Smooth muscle cell (in vitro differentiated cells): Measurements from ENCODE around the gene PCBD1. TPM values are rescaled to one million over a fixed set of nuclear protein-coding genes. Genes with fewer than 3 reads are reported as not detected.

ENCODE experiments used
- DNase-seq: peaks from one replicate; lab custom pipeline; 2025; ENCODE audit not compliant: unreplicated experiment; lab: John Stamatoyannopoulos, UW
- H2AFZ ChIP-seq: fragments of 200-600 bp; sonication (generic); 2 replicates; pipeline ENCODE4 v1.6.0; 2016; ENCODE audit warnings: antibody characterized with exemption, low read depth, mild to moderate bottlenecking
- H3F3A ChIP-seq: fragments of 200-600 bp; sonication (generic); 2 replicates; pipeline ENCODE4 v1.6.0; 2017; ENCODE audit warnings: antibody characterized with exemption, low read depth
- H3K27ac ChIP-seq: fragments of 200-600 bp; sonication (generic); 2 replicates; pipeline ENCODE4 v1.5.1; 2016; ENCODE audit warnings: low read depth, mild to moderate bottlenecking
- H3K27me3 ChIP-seq: fragments of 200-600 bp; sonication (generic); 2 replicates; pipeline ENCODE4 v1.6.1; 2016; ENCODE audit warnings: low read depth, mild to moderate bottlenecking
- H3K36me3 ChIP-seq: fragments of 200-600 bp; sonication (generic); 2 replicates; pipeline ENCODE4 v1.5.1; 2016; ENCODE audit warnings: low read depth
- H3K4me1 ChIP-seq: fragments of 200-600 bp; sonication (generic); 2 replicates; pipeline ENCODE4 v1.5.1; 2016; ENCODE audit warnings: low read depth
- H3K4me2 ChIP-seq: fragments of 200-600 bp; sonication (generic); 2 replicates; pipeline ENCODE4 v1.6.0; 2016; ENCODE audit warnings: mild to moderate bottlenecking
- H3K4me3 ChIP-seq: fragments of 200-600 bp; sonication (generic); 2 replicates; pipeline ENCODE4 v1.5.1; 2016; ENCODE audit warnings: mild to moderate bottlenecking
- H3K79me2 ChIP-seq: fragments of 200-600 bp; sonication (generic); 2 replicates; pipeline ENCODE4 v1.6.0; 2016; ENCODE audit warnings: low read depth, mild to moderate bottlenecking
- H3K9ac ChIP-seq: fragments of 200-600 bp; sonication (generic); 2 replicates; pipeline ENCODE4 v1.6.0; 2016; ENCODE audit warnings: low read depth
- H3K9me3 ChIP-seq: fragments of 200-600 bp; sonication (generic); replicated peaks from 2 replicates; pipeline ENCODE4 v1.5.1; 2016; ENCODE audit warnings: low read depth
- H4K20me1 ChIP-seq: fragments of 200-600 bp; sonication (generic); 2 replicates; pipeline ENCODE4 v1.6.0; 2016; ENCODE audit warnings: low read depth
- WGBS: methylation state at CpG from one replicate; pipeline ENCODE4 v1.1.7; 2016; ENCODE audit warnings: low lambda C conversion rate; 5-methylcytosine and 5-hydroxymethylcytosine counted together
- polyA plus RNA-seq: library from polyadenylated mRNA; unstranded; fragments of >200 nt; fragmentation: Nextera tagmentation; extraction: Ambion mirVana; gene quantifications from 2 replicates; pipeline ENCODE4 v1.2.1, GENCODE V29; 2016
- total RNA-seq: library from RNA; depleted of rRNA; stranded (reverse); fragments of >200 nt; gene quantifications from 2 replicates; pipeline ENCODE4 v1.2.3, GENCODE V29; 2014
- TF ChIP-seq, protein P1 (sequence below): fragments of 200-600 bp; sonication (generic); IDR thresholded peaks from 2 replicates; pipeline ENCODE4 v1.5.1; 2017; ENCODE audit warnings: borderline replicate concordance, mild to moderate bottlenecking, antibody characterized with exemption; ENCODE audit not compliant: insufficient read depth, poor library complexity, severe bottlenecking

The PCBD1 gene
- total and polyA plus RNA-seq, 2 experiments from 2014 or later, result 34.7 TPM

DNA sequence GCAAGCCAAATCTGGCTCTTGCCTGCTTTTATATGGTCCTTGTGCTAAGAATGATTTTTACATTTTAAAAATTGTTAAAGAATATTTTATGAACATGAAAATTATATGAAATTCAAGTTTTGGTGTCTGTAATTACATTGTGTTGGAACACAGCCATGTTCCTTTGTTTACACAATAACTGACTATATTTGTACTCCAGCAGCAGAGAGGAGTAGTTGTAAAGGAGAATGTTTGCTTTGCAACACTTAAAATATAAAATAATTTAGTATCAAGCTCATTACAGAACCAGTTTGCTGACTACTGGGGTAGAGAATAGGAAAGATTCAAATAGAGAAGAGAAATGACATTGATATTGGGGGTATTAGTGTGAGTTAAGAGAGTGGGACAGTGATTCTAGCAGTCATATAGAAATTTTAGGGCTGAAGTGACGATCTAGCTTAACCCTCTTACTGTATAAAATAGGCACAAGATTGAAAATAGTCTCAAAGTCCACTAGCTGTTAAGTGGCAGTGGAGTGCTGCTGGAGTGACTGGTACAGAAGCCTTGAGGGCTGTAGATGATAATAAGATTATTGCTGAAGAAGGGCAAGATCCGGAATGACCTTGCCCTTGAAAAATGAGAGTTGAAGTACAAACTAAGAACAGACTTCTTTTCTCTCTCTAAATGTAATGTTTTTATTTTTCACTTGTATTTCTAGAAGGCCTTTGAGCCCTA lies 44.4 kb downstream of the PCBD1 start:
- H3K9me3 ChIP-seq, result no peaks in the 10 kb centered on the region
- H3K27ac ChIP-seq, result peak overlapping the region; percentile 74
- H4K20me1 ChIP-seq, result no peaks in the 10 kb centered on the region
- 93% methylated on average over 2 of the region's 2 CpGs for WGBS
- no peak overlapping the region for H3K9ac ChIP-seq
- no peak overlapping the region for H2AFZ ChIP-seq
- peaks cover 25% of the 10 kb centered on the region for H3F3A ChIP-seq
- H3K79me2 ChIP-seq, result peaks cover 63% of the 10 kb centered on the region
- TF ChIP-seq, protein P1, sequence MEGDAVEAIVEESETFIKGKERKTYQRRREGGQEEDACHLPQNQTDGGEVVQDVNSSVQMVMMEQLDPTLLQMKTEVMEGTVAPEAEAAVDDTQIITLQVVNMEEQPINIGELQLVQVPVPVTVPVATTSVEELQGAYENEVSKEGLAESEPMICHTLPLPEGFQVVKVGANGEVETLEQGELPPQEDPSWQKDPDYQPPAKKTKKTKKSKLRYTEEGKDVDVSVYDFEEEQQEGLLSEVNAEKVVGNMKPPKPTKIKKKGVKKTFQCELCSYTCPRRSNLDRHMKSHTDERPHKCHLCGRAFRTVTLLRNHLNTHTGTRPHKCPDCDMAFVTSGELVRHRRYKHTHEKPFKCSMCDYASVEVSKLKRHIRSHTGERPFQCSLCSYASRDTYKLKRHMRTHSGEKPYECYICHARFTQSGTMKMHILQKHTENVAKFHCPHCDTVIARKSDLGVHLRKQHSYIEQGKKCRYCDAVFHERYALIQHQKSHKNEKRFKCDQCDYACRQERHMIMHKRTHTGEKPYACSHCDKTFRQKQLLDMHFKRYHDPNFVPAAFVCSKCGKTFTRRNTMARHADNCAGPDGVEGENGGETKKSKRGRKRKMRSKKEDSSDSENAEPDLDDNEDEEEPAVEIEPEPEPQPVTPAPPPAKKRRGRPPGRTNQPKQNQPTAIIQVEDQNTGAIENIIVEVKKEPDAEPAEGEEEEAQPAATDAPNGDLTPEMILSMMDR, result no peak
- H3K36me3 ChIP-seq, result no peaks in the 10 kb centered on the region
- no peak for DNase-seq
- peaks cover 11% of the 10 kb centered on the region for H3K4me1 ChIP-seq
- H3K27me3 ChIP-seq, result no peaks in the 10 kb centered on the region
- H3K4me2 ChIP-seq, result no peak overlapping the region
- H3K4me3 ChIP-seq, result no peak overlapping the region

DNA sequence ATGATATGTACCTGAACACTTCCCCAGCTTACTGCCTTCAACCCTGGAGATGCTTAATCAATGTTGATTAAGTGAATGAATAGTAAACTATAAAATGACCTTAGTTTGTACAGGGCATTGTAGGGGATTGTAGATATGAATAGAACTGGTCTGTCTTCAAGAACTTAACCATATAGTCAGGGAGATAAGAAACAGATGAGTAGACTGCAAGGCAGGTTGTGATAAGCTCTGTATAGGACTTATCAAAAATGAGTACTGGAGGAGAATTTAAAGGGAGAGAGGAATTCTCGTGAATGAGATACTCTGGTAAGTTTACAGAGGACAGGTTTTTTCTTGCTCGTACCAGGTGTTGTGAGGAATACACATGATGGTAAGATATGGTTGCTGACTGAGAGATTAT lies 45.0 kb downstream of the PCBD1 start:
- no peaks in the 10 kb centered on the region for H3K36me3 ChIP-seq
- no peak overlapping the region for H3K9ac ChIP-seq
- no peaks in the 10 kb centered on the region for H4K20me1 ChIP-seq
- no peaks in the 10 kb centered on the region for H3K9me3 ChIP-seq
- no peak overlapping the region for H3K4me3 ChIP-seq
- 65% methylated on average over 2 of the region's 2 CpGs for WGBS
- H3K27ac ChIP-seq, result peak overlapping the region; percentile 74
- DNase-seq, result no peak
- peaks cover 69% of the 10 kb centered on the region for H3K79me2 ChIP-seq
- H2AFZ ChIP-seq, result no peak overlapping the region
- H3F3A ChIP-seq, result peaks cover 25% of the 10 kb centered on the region
- H3K27me3 ChIP-seq, result no peaks in the 10 kb centered on the region
- no peak overlapping the region for H3K4me2 ChIP-seq
- TF ChIP-seq, protein P1, result no peak
- peaks cover 11% of the 10 kb centered on the region for H3K4me1 ChIP-seq

DNA sequence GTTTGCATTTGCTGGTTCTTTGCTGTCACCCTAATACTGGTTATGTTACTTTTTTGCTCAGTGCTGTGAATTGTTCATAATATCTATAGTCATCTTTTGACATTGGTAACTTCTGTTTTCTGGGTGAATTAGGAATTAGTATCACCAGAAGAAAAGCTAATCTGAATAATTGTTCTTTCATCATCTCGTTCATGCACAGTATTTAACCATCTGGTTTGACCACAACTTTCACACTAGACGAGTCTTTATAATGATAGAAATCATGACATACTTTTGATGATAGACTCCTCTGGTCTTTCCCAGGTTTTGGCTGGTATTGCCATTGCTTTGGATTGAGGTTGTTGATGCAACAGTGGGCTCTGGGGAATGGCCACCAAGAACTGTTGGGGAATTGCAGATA lies 47.5 kb downstream of the PCBD1 start:
- no peaks in the 10 kb centered on the region for H3K27me3 ChIP-seq
- H3K4me3 ChIP-seq, result no peak overlapping the region
- H3F3A ChIP-seq, result peaks cover 20% of the 10 kb centered on the region
- peaks cover under 1% of the 10 kb centered on the region for H3K4me1 ChIP-seq
- H3K36me3 ChIP-seq, result no peaks in the 10 kb centered on the region
- TF ChIP-seq, protein P1, result no peak
- no peak overlapping the region for H3K27ac ChIP-seq
- no peak overlapping the region for H3K4me2 ChIP-seq
- no peak for DNase-seq
- H4K20me1 ChIP-seq, result no peaks in the 10 kb centered on the region
- no peak overlapping the region for H3K9ac ChIP-seq
- H2AFZ ChIP-seq, result no peak overlapping the region
- no peaks in the 10 kb centered on the region for H3K9me3 ChIP-seq
- 81% methylated on average over 2 of the region's 2 CpGs for WGBS
- H3K79me2 ChIP-seq, result peaks cover 93% of the 10 kb centered on the region

DNA sequence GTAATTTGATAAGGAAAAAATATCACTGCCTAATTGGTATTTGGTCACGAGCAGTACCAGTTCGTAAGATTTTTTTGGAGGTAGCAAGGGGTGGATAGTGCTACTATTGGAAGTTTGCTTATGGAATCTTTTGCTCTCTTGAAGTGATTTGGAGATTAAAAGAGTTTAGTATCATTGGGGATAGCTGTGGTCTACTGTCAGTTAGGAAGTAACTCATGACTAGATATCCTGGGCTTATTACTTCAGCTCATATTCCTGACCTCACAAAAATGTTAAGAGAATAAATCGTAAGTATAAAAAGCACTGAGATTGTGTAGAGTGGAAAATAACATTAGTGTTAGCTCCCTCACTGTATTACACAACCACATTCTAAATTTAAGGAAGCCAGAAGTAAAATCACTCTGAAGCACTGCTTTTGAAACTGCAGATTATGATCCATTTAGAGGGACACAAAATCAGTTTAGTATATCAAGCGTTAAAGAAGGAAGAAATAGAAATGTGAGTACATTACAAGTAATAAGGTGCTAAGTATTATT lies 50.0 kb downstream of the PCBD1 start:
- Histone ChIP-seq H2AFZ (no peak overlapping the region), H3K4me3 (no peak overlapping the region), H3F3A (peaks cover 29% of the 10 kb centered on the region), H3K36me3 (no peaks in the 10 kb centered on the region), H3K79me2 (peaks cover 78% of the 10 kb centered on the region), H3K9me3 (no peaks in the 10 kb centered on the region), H4K20me1 (no peaks in the 10 kb centered on the region), H3K4me2 (peak overlapping the region; percentile 6), H3K27ac (peak overlapping the region; percentile 48), H3K27me3 (no peaks in the 10 kb centered on the region), H3K4me1 (peaks cover 8% of the 10 kb centered on the region), H3K9ac (peak overlapping the region; percentile 6)
- TF ChIP-seq, protein P1, result no peak
- WGBS, result 75% methylated on average over 4 of the region's 4 CpGs
- DNase-seq, result no peak
